Measurements from ENCODE around the gene GCFC2. TPM values are rescaled to one million over a fixed set of nuclear protein-coding genes. Genes with fewer than 3 reads are reported as not detected.
A peak's percentile ranks its signal among the peaks of the same experiment; 100 is the strongest.

Gene GCFC2
- total RNA-seq, 4 donors from 2014 or later: 14.2 to 33.6 (median 22.8) TPM

DNA sequence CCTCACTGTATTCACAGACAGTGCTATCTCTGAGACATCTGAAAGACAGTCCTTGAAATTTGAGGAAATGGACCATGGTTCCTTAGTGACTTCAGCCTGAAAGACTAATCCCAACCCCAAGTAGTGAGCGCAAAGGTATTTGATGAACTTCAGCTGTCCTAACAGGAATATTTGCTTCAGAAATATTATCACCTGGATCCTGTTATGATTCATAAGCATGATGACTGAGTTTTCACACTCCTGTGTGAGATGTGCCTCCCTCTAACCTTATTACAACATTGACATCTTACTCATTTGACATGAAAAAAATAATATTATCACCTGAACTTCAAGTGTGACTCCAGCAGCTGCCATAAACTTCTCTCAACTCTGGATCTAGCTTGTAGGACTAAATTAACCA lies 75.8 kb downstream of the GCFC2 start:
- Histone ChIP-seq H3K9me3 (no peaks in the 10 kb centered on the region), H3K27ac (no peak overlapping the region), H3K4me1 (no peaks in the 10 kb centered on the region), H3K4me3 (no peak overlapping the region), H3K36me3 (no peaks in the 10 kb centered on the region), H3K27me3 (peaks cover 23% of the 10 kb centered on the region)
- TF ChIP-seq CTCF (IDR thresholded peaks at IDR 0.05) (no peak), EP300 (IDR thresholded peaks at IDR 0.05) (no peak), POLR2AphosphoS5 (IDR thresholded peaks at IDR 0.05) (no peak), POLR2A (IDR thresholded peaks at IDR 0.05) (no peak)
- 33 to 92% methylated on average over 1 of the region's 1 CpG for WGBS, 2 donors (ENCODE audit: low coverage in 1 of 2)
- no peak for ATAC-seq

- Histone ChIP-seq H3K36me3 (no peaks in the 10 kb centered on the region), H3K9me3 (no peaks in the 10 kb centered on the region), H3K27me3 (peaks cover 31% of the 10 kb centered on the region), H3K4me3 (no peak overlapping the region), H3K4me1 (no peaks in the 10 kb centered on the region), H3K27ac (no peak overlapping the region)
- 65 to 71% methylated on average over 3 of the region's 3 CpGs for WGBS, 2 donors (ENCODE audit: low coverage in 1 of 2)
- ATAC-seq: no peak
- TF ChIP-seq POLR2A (IDR thresholded peaks at IDR 0.05) (no peak), CTCF (IDR thresholded peaks at IDR 0.05) (no peak), POLR2AphosphoS5 (IDR thresholded peaks at IDR 0.05) (no peak), EP300 (IDR thresholded peaks at IDR 0.05) (no peak)
Observed at GRCh38 chr2:75633620-75634019, 77.1 kb downstream of the GCFC2 start.

GRCh38 chr2:75632813-75633212 lies 77.9 kb downstream of the GCFC2 start:
- no peak for ATAC-seq
- Histone ChIP-seq H3K4me3 (no peak overlapping the region), H3K27ac (no peak overlapping the region), H3K4me1 (no peaks in the 10 kb centered on the region), H3K36me3 (no peaks in the 10 kb centered on the region), H3K9me3 (no peaks in the 10 kb centered on the region), H3K27me3 (peaks cover 28% of the 10 kb centered on the region)
- no peak for TF ChIP-seq EP300 (IDR thresholded peaks at IDR 0.05)
- no peak for TF ChIP-seq POLR2AphosphoS5 (IDR thresholded peaks at IDR 0.05)
- no peak for TF ChIP-seq CTCF (IDR thresholded peaks at IDR 0.05)
- TF ChIP-seq POLR2A (IDR thresholded peaks at IDR 0.05): no peak
- 40 to 44% methylated on average over 1 of the region's 1 CpG for WGBS, 2 donors (ENCODE audit: low coverage in 1 of 2)

DNA sequence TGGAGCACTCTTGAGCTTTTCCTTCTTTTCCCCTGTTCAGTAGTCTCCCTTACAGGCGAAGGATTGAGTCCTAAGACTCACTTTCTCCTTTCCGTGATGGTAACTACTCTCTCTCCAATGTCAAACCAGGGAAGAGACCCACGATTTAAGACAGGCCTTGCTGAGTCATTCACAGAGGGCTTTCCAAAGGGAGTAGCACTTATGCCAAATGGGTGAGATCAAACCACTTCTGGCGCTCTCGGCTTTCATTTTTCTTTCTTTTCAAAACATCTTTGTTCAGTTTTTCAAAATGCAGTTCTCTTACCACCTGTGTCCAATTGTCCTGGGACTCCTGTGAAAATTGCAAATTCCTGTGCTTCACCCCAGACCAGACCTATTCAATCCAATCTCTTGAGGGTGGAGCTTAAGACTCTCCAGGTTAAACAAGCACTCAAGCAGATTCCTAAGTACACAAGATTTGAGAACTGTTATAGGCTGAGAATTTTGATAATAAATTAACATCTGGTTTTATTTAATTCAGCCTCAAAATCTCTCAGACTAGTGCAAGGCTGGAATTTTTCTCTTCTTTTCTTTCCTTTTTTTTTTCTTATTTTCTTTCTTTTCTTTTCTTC lies 78.5 kb downstream of the GCFC2 start:
- Histone ChIP-seq H3K36me3 (no peaks in the 10 kb centered on the region), H3K4me1 (no peaks in the 10 kb centered on the region), H3K9me3 (no peaks in the 10 kb centered on the region), H3K27ac (no peak overlapping the region), H3K4me3 (no peak overlapping the region), H3K27me3 (peaks cover 22% of the 10 kb centered on the region)
- TF ChIP-seq POLR2A (IDR thresholded peaks at IDR 0.05) (no peak), CTCF (IDR thresholded peaks at IDR 0.05) (no peak), POLR2AphosphoS5 (IDR thresholded peaks at IDR 0.05) (no peak), EP300 (IDR thresholded peaks at IDR 0.05) (no peak)
- ATAC-seq: no peak
- WGBS, 2 donors (ENCODE audit: low coverage in 1 of 2): 51 to 62% methylated on average over 4 to 5 of the region's 5 CpGs

DNA sequence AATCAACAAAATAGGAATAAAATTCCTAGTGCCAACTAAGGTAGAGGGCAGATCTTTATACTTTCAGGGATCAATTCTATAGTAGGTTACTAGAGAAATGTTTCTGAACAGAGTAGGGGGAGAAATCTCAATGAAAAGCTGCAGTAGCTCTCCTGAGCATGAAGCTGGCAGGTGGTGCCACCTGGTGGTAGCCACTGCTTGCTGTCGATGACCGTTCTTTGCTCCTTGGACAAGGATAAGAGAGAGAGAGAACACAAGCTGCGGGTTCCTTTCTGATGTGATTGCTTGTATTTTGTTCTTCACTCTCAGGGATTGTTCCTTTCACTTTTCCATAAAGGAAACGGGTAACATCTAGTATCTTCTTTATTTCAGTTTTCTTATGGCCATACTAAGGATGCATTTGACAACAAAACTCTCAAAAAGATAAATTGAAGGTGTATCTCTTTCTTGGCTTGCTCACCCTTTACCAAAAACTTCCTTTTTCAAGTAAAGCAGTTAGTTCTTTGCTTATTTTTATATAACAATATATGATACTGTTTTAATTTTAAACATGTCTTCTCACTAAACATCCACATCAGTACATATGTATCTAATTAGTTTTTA lies 82.7 kb downstream of the GCFC2 start:
- ATAC-seq: peak; percentile 51
- TF ChIP-seq EP300 (IDR thresholded peaks at IDR 0.05) (no peak), POLR2A (IDR thresholded peaks at IDR 0.05) (no peak), POLR2AphosphoS5 (IDR thresholded peaks at IDR 0.05) (no peak), CTCF (IDR thresholded peaks at IDR 0.05) (peak; percentile 48 to 82 (median 64))
- H3K4me3 ChIP-seq: no peak overlapping the region
- peaks cover 17% of the 10 kb centered on the region for H3K27me3 ChIP-seq
- 0% methylated on average over 2 to 4 of the region's 4 CpGs for WGBS, 2 donors (ENCODE audit: low coverage in 1 of 2)
- H3K36me3 ChIP-seq: no peaks in the 10 kb centered on the region
- H3K9me3 ChIP-seq: no peaks in the 10 kb centered on the region
- no peaks in the 10 kb centered on the region for H3K4me1 ChIP-seq
- H3K27ac ChIP-seq: no peak overlapping the region

Measured in gastroesophageal sphincter (tissue), 4 donors.